Stimulated activated naive CD8-positive, alpha-beta T cell treated with anti-CD3 and anti-CD28 coated beads, Interleukin-15, Interleukin-2, amounts not matched to agents 100 ng/mL and 50 ng/mL, for 24 hours (primary cell): ENCODE measurements around the gene OSBPL6.
"Not testable (repeated sequence)": the region's sequence is repeated elsewhere in the genome, so short reads cannot be mapped to it uniquely, and the experiment has no call there.

Experiments used
- H3K27ac Mint-ChIP-seq: one replicate; pipeline ENCODE4 v1.8.0; 2021; ENCODE audit warnings: mild to moderate bottlenecking, mixed read lengths
- H3K27me3 Mint-ChIP-seq: one replicate; pipeline ENCODE4 v1.8.0; 2021; ENCODE audit warnings: mixed read lengths
- H3K36me3 Mint-ChIP-seq: one replicate; pipeline ENCODE4 v1.8.0; 2021; ENCODE audit warnings: low read depth, mixed read lengths
- H3K4me1 Mint-ChIP-seq: one replicate; pipeline ENCODE4 v1.8.0; 2021; ENCODE audit warnings: low read depth, mixed read lengths
- H3K4me3 Mint-ChIP-seq: one replicate; pipeline ENCODE4 v1.8.0; 2021; ENCODE audit warnings: mild to moderate bottlenecking, mixed read lengths
- H3K9me3 Mint-ChIP-seq: one replicate; pipeline ENCODE4 v1.8.0; 2021; ENCODE audit warnings: mixed read lengths

OSBPL6 gene

GRCh38 chr2:178307650-178308049, 113.3 kb downstream of the OSBPL6 start:
- Mint-ChIP-seq H3K4me1 (no peaks in the 10 kb centered on the region), H3K27ac (no peak overlapping the region), H3K4me3 (no peak overlapping the region), H3K9me3 (no peaks in the 10 kb centered on the region), H3K36me3 (no peaks in the 10 kb centered on the region), H3K27me3 (peaks cover 19% of the 10 kb centered on the region)

- Mint-ChIP-seq H3K4me3 (no peak overlapping the region), H3K27me3 (peaks cover 15% of the 10 kb centered on the region), H3K9me3 (no peaks in the 10 kb centered on the region), H3K4me1 (no peaks in the 10 kb centered on the region), H3K36me3 (no peaks in the 10 kb centered on the region), H3K27ac (no peak overlapping the region)
Observed at GRCh38 chr2:178309541-178309940, 115.2 kb downstream of the OSBPL6 start.

GRCh38 chr2:178315078-178315477, 120.8 kb downstream of the OSBPL6 start:
- H3K27me3 Mint-ChIP-seq, result peaks cover 16% of the 10 kb centered on the region
- H3K27ac Mint-ChIP-seq, result no peak overlapping the region
- no peak overlapping the region for H3K4me3 Mint-ChIP-seq
- no peaks in the 10 kb centered on the region for H3K36me3 Mint-ChIP-seq
- H3K4me1 Mint-ChIP-seq, result no peaks in the 10 kb centered on the region
- H3K9me3 Mint-ChIP-seq, result no peaks in the 10 kb centered on the region

- H3K9me3 Mint-ChIP-seq, result no peaks in the 10 kb centered on the region
- no peak overlapping the region for H3K27ac Mint-ChIP-seq
- peaks cover 16% of the 10 kb centered on the region for H3K27me3 Mint-ChIP-seq
- no peak overlapping the region for H3K4me3 Mint-ChIP-seq
- H3K36me3 Mint-ChIP-seq, result no peaks in the 10 kb centered on the region
- no peaks in the 10 kb centered on the region for H3K4me1 Mint-ChIP-seq
Observed at GRCh38 chr2:178315488-178315948, 121.2 kb downstream of the OSBPL6 start.

- Mint-ChIP-seq H3K4me3 (no peak overlapping the region), H3K9me3 (no peaks in the 10 kb centered on the region), H3K4me1 (no peaks in the 10 kb centered on the region), H3K36me3 (no peaks in the 10 kb centered on the region), H3K27me3 (peaks cover 15% of the 10 kb centered on the region), H3K27ac (no peak overlapping the region)
Observed at GRCh38 chr2:178317811-178318210, 123.5 kb downstream of the OSBPL6 start.

- H3K4me3 Mint-ChIP-seq, result no peak overlapping the region
- H3K4me1 Mint-ChIP-seq, result no peaks in the 10 kb centered on the region
- peaks cover 31% of the 10 kb centered on the region for H3K27me3 Mint-ChIP-seq
- H3K9me3 Mint-ChIP-seq, result no peaks in the 10 kb centered on the region
- H3K36me3 Mint-ChIP-seq, result no peaks in the 10 kb centered on the region
- no peak overlapping the region for H3K27ac Mint-ChIP-seq
Observed at GRCh38 chr2:178320011-178320585, 125.8 kb downstream of the OSBPL6 start.

GRCh38 chr2:178322068-178322467, 127.8 kb downstream of the OSBPL6 start:
- Mint-ChIP-seq H3K9me3 (no peaks in the 10 kb centered on the region), H3K4me3 (no peak overlapping the region), H3K4me1 (no peaks in the 10 kb centered on the region), H3K27ac (no peak overlapping the region), H3K27me3 (peaks cover 36% of the 10 kb centered on the region), H3K36me3 (no peaks in the 10 kb centered on the region)

- peaks cover 36% of the 10 kb centered on the region for H3K27me3 Mint-ChIP-seq
- not testable (repeated sequence) for H3K36me3 Mint-ChIP-seq, H3K27ac Mint-ChIP-seq, H3K4me3 Mint-ChIP-seq, H3K9me3 Mint-ChIP-seq, H3K4me1 Mint-ChIP-seq
Observed at GRCh38 chr2:178323331-178323730, 129.0 kb downstream of the OSBPL6 start.

GRCh38 chr2:178324077-178324476, 129.8 kb downstream of the OSBPL6 start:
- H3K4me1 Mint-ChIP-seq, result no peaks in the 10 kb centered on the region
- no peak overlapping the region for H3K4me3 Mint-ChIP-seq
- peaks cover 32% of the 10 kb centered on the region for H3K27me3 Mint-ChIP-seq
- no peaks in the 10 kb centered on the region for H3K36me3 Mint-ChIP-seq
- no peaks in the 10 kb centered on the region for H3K9me3 Mint-ChIP-seq
- H3K27ac Mint-ChIP-seq, result no peak overlapping the region

GRCh38 chr2:178325268-178325667, 131.0 kb downstream of the OSBPL6 start:
- Mint-ChIP-seq H3K27ac (no peak overlapping the region), H3K4me3 (no peak overlapping the region), H3K4me1 (no peaks in the 10 kb centered on the region), H3K9me3 (no peaks in the 10 kb centered on the region), H3K27me3 (peaks cover 28% of the 10 kb centered on the region), H3K36me3 (no peaks in the 10 kb centered on the region)

GRCh38 chr2:178327516-178327915, 133.2 kb downstream of the OSBPL6 start:
- Mint-ChIP-seq H3K4me1 (no peaks in the 10 kb centered on the region), H3K4me3 (no peak overlapping the region), H3K27ac (no peak overlapping the region), H3K36me3 (no peaks in the 10 kb centered on the region), H3K9me3 (no peaks in the 10 kb centered on the region), H3K27me3 (peaks cover 22% of the 10 kb centered on the region)

- Mint-ChIP-seq H3K36me3 (no peaks in the 10 kb centered on the region), H3K4me1 (no peaks in the 10 kb centered on the region), H3K9me3 (no peaks in the 10 kb centered on the region), H3K4me3 (no peak overlapping the region), H3K27me3 (peaks cover 22% of the 10 kb centered on the region), H3K27ac (no peak overlapping the region)
Observed at GRCh38 chr2:178328037-178328436, 133.7 kb downstream of the OSBPL6 start.

- H3K4me3 Mint-ChIP-seq, result no peak overlapping the region
- H3K9me3 Mint-ChIP-seq, result no peaks in the 10 kb centered on the region
- no peak overlapping the region for H3K27ac Mint-ChIP-seq
- H3K27me3 Mint-ChIP-seq, result peaks cover 5% of the 10 kb centered on the region
- no peaks in the 10 kb centered on the region for H3K36me3 Mint-ChIP-seq
- no peaks in the 10 kb centered on the region for H3K4me1 Mint-ChIP-seq
Observed at GRCh38 chr2:178330175-178331017, 136.1 kb downstream of the OSBPL6 start.

- Mint-ChIP-seq H3K36me3 (no peaks in the 10 kb centered on the region), H3K27ac (no peak overlapping the region), H3K4me3 (no peak overlapping the region), H3K27me3 (no peaks in the 10 kb centered on the region), H3K9me3 (no peaks in the 10 kb centered on the region), H3K4me1 (no peaks in the 10 kb centered on the region)
Observed at GRCh38 chr2:178331474-178332432, 137.4 kb downstream of the OSBPL6 start.

- Mint-ChIP-seq H3K36me3 (no peaks in the 10 kb centered on the region), H3K4me1 (no peaks in the 10 kb centered on the region), H3K4me3 (no peak overlapping the region), H3K27me3 (peaks cover 5% of the 10 kb centered on the region), H3K27ac (no peak overlapping the region), H3K9me3 (no peaks in the 10 kb centered on the region)
Observed at GRCh38 chr2:178333851-178334250, 139.5 kb downstream of the OSBPL6 start.
